RWPE2 (cell line): ENCODE measurements around the gene SEMA3E.

Source experiments
- ATAC-seq: fragments of 200-7000 bp; cut with Tn5 transposase; 3 replicates; pipeline ENCODE4 v1.9.1; 2021; ENCODE audit warnings: low read depth
- DNase-seq: peaks from one replicate; pipeline ENCODE4 v3.0.0-alpha.2; 2020; ENCODE audit warnings: low spot score
- H3K27ac ChIP-seq: fragments of 450-650 bp; 2 replicates; pipeline ENCODE4 v1.5.1; 2017; ENCODE audit warnings: mild to moderate bottlenecking; ENCODE audit not compliant: poor library complexity, severe bottlenecking
- H3K27me3 ChIP-seq: fragments of 250-450 bp; sonication (Bioruptor Pico); 2 replicates; pipeline ENCODE4 v1.5.1; 2021; ENCODE audit warnings: mild to moderate bottlenecking, moderate library complexity; ENCODE audit not compliant: insufficient read depth, poor library complexity, severe bottlenecking
- H3K36me3 ChIP-seq: fragments of 250-450 bp; sonication (Bioruptor Pico); 2 replicates; pipeline ENCODE4 v1.5.1; 2020; ENCODE audit warnings: low read depth, mild to moderate bottlenecking, moderate library complexity
- H3K4me1 ChIP-seq: fragments of 250-450 bp; sonication (Bioruptor Pico); 2 replicates; pipeline ENCODE4 v1.5.1; 2021; ENCODE audit warnings: mild to moderate bottlenecking, moderate library complexity; ENCODE audit not compliant: insufficient read depth, poor library complexity, severe bottlenecking
- H3K4me3 ChIP-seq: fragments of 250-450 bp; sonication (Bioruptor Pico); 2 replicates; pipeline ENCODE4 v1.5.1; 2021; ENCODE audit warnings: mild to moderate bottlenecking, moderate library complexity; ENCODE audit not compliant: severe bottlenecking
- H3K9me3 ChIP-seq: fragments of 250-450 bp; sonication (Bioruptor Pico); 2 replicates; pipeline ENCODE4 v1.5.1; 2021; ENCODE audit warnings: mild to moderate bottlenecking, moderate library complexity; ENCODE audit not compliant: severe bottlenecking
- CTCF ChIP-seq: fragments of 450-650 bp; IDR thresholded peaks from one replicate; pipeline ENCODE4 v1.5.1; 2017; ENCODE audit warnings: mild to moderate bottlenecking, moderate library complexity; ENCODE audit not compliant: poor library complexity, severe bottlenecking

The SEMA3E gene

DNA sequence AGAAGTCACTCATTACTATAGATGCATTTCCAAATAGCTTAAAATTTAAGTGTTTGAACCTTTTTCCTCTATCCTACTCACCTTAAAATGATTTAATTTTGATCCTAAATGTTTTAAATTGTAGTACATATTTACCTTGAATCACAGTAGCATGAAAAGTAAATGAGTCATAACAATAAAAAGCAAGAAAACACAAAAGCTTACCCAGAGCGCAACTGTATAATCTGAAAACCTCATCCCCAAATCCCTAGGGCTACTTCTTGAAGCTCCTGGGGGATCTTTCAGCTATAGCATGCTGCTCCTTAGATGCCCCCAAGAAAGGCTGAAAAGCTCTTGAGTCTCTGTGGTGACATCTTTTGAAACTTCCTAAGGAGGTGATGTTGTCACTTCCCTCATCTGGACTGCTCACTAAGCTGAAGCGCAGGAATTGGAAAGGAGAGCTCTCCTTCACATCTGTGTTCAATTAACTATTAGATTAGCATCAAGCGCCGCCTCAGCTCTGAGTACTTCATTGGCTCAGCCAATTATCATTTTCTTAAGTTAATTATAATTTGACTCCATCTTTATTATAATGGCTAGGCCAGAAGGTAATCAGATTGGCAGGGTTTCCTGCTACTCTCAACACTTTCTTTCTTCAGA, 60.2 kb downstream of the SEMA3E start:
- DNase-seq: no peak
- ATAC-seq: peak; percentile 58
- H3K4me1 ChIP-seq: no peaks in the 10 kb centered on the region
- H3K27ac ChIP-seq: no peak overlapping the region
- H3K27me3 ChIP-seq: no peaks in the 10 kb centered on the region
- H3K36me3 ChIP-seq: no peaks in the 10 kb centered on the region
- no peaks in the 10 kb centered on the region for H3K9me3 ChIP-seq
- no peak overlapping the region for H3K4me3 ChIP-seq
- no peak for TF ChIP-seq CTCF

GRCh38 chr7:83586281-83586680, 62.7 kb downstream of the SEMA3E start:
- ATAC-seq: no peak
- no peaks in the 10 kb centered on the region for H3K9me3 ChIP-seq
- H3K27ac ChIP-seq: no peak overlapping the region
- no peaks in the 10 kb centered on the region for H3K27me3 ChIP-seq
- H3K36me3 ChIP-seq: no peaks in the 10 kb centered on the region
- no peak for TF ChIP-seq CTCF
- DNase-seq: no peak
- no peak overlapping the region for H3K4me3 ChIP-seq
- no peaks in the 10 kb centered on the region for H3K4me1 ChIP-seq

GRCh38 chr7:83581667-83582435, 67.1 kb downstream of the SEMA3E start:
- TF ChIP-seq CTCF: no peak
- ATAC-seq: no peak

DNA sequence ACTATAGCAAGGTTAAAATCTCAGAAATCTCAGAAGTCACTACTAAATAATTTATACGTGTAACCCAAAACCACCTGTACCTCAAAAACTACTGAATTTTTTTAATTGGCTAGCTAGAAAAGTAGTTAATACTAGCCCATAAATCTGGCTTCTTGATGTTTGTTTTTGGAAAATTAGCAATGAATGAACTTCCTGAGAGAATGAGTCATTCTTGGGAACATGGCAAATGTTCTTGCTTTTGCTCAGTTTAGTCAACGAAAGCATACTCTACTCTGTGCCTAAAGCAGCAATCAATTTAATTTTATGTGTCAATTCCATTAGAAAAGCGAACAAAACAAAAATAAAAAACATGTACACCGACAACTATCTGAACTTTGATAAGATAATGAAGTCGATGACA, 69.2 kb downstream of the SEMA3E start:
- no peak for DNase-seq
- H3K36me3 ChIP-seq: no peaks in the 10 kb centered on the region
- TF ChIP-seq CTCF: no peak
- peaks cover 13% of the 10 kb centered on the region for H3K4me1 ChIP-seq
- no peaks in the 10 kb centered on the region for H3K9me3 ChIP-seq
- no peaks in the 10 kb centered on the region for H3K27me3 ChIP-seq
- H3K4me3 ChIP-seq: no peak overlapping the region
- no peak overlapping the region for H3K27ac ChIP-seq
- peak; percentile 55; the same call in 2 of the 3 replicates for ATAC-seq

More at GRCh38 chr7:83581667-83582435, 67.1 kb downstream of the SEMA3E start:
- no peaks in the 10 kb centered on the region for H3K36me3 ChIP-seq
- H3K27me3 ChIP-seq: no peaks in the 10 kb centered on the region
- H3K4me3 ChIP-seq: no peak overlapping the region
- peaks cover 13% of the 10 kb centered on the region for H3K4me1 ChIP-seq
- no peak for DNase-seq
- H3K27ac ChIP-seq: no peak overlapping the region
- H3K9me3 ChIP-seq: no peaks in the 10 kb centered on the region

DNA sequence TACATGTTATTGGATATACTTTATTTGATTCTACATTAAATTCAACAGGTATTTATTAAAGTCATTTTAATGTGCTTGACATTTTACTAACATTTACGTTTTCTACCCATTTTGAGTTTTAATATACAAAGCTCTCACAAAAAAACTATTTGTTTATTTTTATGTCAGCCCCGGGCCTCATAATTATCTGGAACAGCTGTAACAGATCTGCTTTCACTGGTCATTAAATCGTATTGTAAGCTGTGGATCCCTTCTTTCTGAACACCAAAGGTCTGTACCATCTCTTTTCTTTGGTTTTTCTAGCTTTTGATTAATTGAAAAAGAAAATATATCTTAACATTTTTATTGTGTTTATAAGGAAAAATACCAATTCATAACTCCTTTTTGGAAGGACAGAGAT, 73.5 kb downstream of the SEMA3E start:
- no peak overlapping the region for H3K4me3 ChIP-seq
- H3K4me1 ChIP-seq: peaks cover 13% of the 10 kb centered on the region
- no peaks in the 10 kb centered on the region for H3K9me3 ChIP-seq
- H3K36me3 ChIP-seq: no peaks in the 10 kb centered on the region
- ATAC-seq (no peak), DNase-seq (no peak)
- no peak overlapping the region for H3K27ac ChIP-seq
- H3K27me3 ChIP-seq: no peaks in the 10 kb centered on the region
- TF ChIP-seq CTCF: no peak
